Neural progenitor cell (in vitro differentiated cells): Measurements from ENCODE around the gene ATP6V0C. TPM values are rescaled to one million over a fixed set of nuclear protein-coding genes. Genes with fewer than 3 reads are reported as not detected.
A peak's percentile ranks its signal among the peaks of the same experiment; 100 is the strongest.

Source experiments
- DNase-seq: peaks from one replicate; pipeline ENCODE4 v3.0.0-alpha.2; 2016; ENCODE audit warnings: low spot score
- H2AFZ ChIP-seq: fragments of 200-600 bp; sonication (generic); replicated peaks from 2 replicates; pipeline ENCODE4 v1.6.1; 2016; ENCODE audit warnings: antibody characterized with exemption
- H3F3A ChIP-seq: fragments of 200-600 bp; sonication (generic); 2 replicates; pipeline ENCODE4 v1.6.1; 2016; ENCODE audit warnings: antibody characterized with exemption, low read depth
- H3K27ac ChIP-seq: fragments of 200-600 bp; sonication (generic); 2 replicates; pipeline ENCODE4 v1.5.1; 2016; ENCODE audit warnings: mild to moderate bottlenecking
- H3K27me3 ChIP-seq: fragments of 200-600 bp; sonication (generic); 2 replicates; pipeline ENCODE4 v1.6.1; 2016; ENCODE audit warnings: mild to moderate bottlenecking, moderate library complexity
- H3K36me3 ChIP-seq: fragments of 200-600 bp; sonication (generic); 2 replicates; pipeline ENCODE4 v1.5.1; 2016
- H3K4me1 ChIP-seq: fragments of 200-600 bp; sonication (generic); 2 replicates; pipeline ENCODE4 v1.6.1; 2016; ENCODE audit warnings: mixed run types
- H3K4me2 ChIP-seq: fragments of 200-600 bp; sonication (generic); 2 replicates; pipeline ENCODE4 v1.6.1; 2016
- H3K4me3 ChIP-seq: fragments of 200-600 bp; sonication (generic); 2 replicates; pipeline ENCODE4 v1.5.1; 2016
- H3K79me2 ChIP-seq: fragments of 200-600 bp; sonication (generic); 2 replicates; pipeline ENCODE4 v1.6.1; 2016; ENCODE audit warnings: low read depth
- H3K9ac ChIP-seq: fragments of 200-600 bp; sonication (generic); 2 replicates; pipeline ENCODE4 v1.6.1; 2016
- H3K9me3 ChIP-seq: fragments of 200-600 bp; sonication (generic); 2 replicates; pipeline ENCODE4 v1.5.1; 2016; ENCODE audit warnings: low read depth
- H4K20me1 ChIP-seq: fragments of 200-600 bp; sonication (generic); 2 replicates; pipeline ENCODE4 v1.6.1; 2016; ENCODE audit warnings: low read depth
- H3K27ac Mint-ChIP-seq: 3 replicates; pipeline ENCODE4 v1.8.0; 2021; ENCODE audit warnings: mixed read lengths
- H3K27me3 Mint-ChIP-seq: 2 replicates; pipeline ENCODE4 v1.8.0; 2022; ENCODE audit warnings: low read depth, mild to moderate bottlenecking, inconsistent platforms, moderate library complexity, mixed read lengths; ENCODE audit not compliant: insufficient read depth
- H3K36me3 Mint-ChIP-seq: 3 replicates; pipeline ENCODE4 v1.8.0; 2021; ENCODE audit warnings: mixed read lengths
- H3K4me1 Mint-ChIP-seq: 3 replicates; pipeline ENCODE4 v1.8.0; 2021; ENCODE audit warnings: mixed read lengths
- H3K4me3 Mint-ChIP-seq: 3 replicates; pipeline ENCODE4 v1.8.0; 2021; ENCODE audit warnings: mild to moderate bottlenecking, moderate library complexity, mixed read lengths
- H3K9me3 Mint-ChIP-seq: 3 replicates; pipeline ENCODE4 v1.8.0; 2020; ENCODE audit warnings: mixed read lengths
- CTCF ChIP-seq: fragments of 200-600 bp; sonication (generic); IDR thresholded peaks from 2 replicates; pipeline ENCODE4 v1.5.1; 2017; ENCODE audit warnings: antibody characterized with exemption, mild to moderate bottlenecking
- EZH2 ChIP-seq: fragments of 200-600 bp; sonication (generic); IDR thresholded peaks from 2 replicates; pipeline ENCODE4 v1.6.1; 2017; ENCODE audit warnings: antibody characterized with exemption, mild to moderate bottlenecking, moderate library complexity
- EZH2phosphoT487 ChIP-seq: fragments of 200-600 bp; sonication (generic); IDR thresholded peaks from 2 replicates; pipeline ENCODE4 v1.6.1; 2017; ENCODE audit warnings: antibody characterized with exemption
- total RNA-seq: library from RNA; depleted of rRNA; stranded (reverse); fragments of >200 nt; gene quantifications from 2 replicates; pipeline ENCODE4 v1.2.3, GENCODE V29; 2015; ENCODE audit warnings: low replicate concordance

The ATP6V0C gene
- total RNA-seq, 1 donor from 2014 or later: 11.6 TPM

DNA sequence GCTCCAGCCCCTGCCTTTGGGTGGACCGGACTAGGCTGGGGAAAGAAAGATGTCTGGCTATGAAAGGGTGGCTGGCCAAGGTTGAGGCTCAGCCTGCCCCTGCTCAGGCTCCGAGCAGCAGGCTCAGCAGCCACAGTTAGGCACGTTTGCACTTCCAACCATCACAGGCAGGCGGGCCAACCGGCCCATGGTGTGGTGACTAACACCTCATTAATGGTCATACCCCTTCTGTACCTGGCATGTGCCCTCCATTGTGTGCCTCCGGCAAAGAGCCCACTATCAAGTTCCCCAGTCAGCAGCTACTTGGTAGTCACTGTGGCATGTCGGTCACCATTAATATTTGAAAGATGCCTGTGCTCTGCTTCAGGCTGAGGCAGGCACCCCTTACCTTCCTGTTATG, 32.1 kb upstream of the ATP6V0C start:
- no peak overlapping the region for H3K27ac Mint-ChIP-seq
- H3K9me3 Mint-ChIP-seq: no peaks in the 10 kb centered on the region
- Histone ChIP-seq H3K36me3 (no peaks in the 10 kb centered on the region), H3K4me2 (no peak overlapping the region), H4K20me1 (peaks cover 44% of the 10 kb centered on the region), H3K9ac (no peak overlapping the region), H3K27me3 (peaks cover 5% of the 10 kb centered on the region), H3K79me2 (peaks cover 4% of the 10 kb centered on the region), H3F3A (no peaks in the 10 kb centered on the region), H3K27ac (no peak overlapping the region), H3K4me1 (no peaks in the 10 kb centered on the region), H3K4me3 (no peak overlapping the region), H2AFZ (no peak overlapping the region), H3K9me3 (no peaks in the 10 kb centered on the region)
- no peak for DNase-seq
- TF ChIP-seq EZH2phosphoT487: no peak
- TF ChIP-seq CTCF: no peak
- TF ChIP-seq EZH2: no peak
- peaks cover 25% of the 10 kb centered on the region for H3K4me1 Mint-ChIP-seq
- H3K27me3 Mint-ChIP-seq: peaks cover 2% of the 10 kb centered on the region
- no peaks in the 10 kb centered on the region for H3K36me3 Mint-ChIP-seq
- no peak overlapping the region for H3K4me3 Mint-ChIP-seq

DNA sequence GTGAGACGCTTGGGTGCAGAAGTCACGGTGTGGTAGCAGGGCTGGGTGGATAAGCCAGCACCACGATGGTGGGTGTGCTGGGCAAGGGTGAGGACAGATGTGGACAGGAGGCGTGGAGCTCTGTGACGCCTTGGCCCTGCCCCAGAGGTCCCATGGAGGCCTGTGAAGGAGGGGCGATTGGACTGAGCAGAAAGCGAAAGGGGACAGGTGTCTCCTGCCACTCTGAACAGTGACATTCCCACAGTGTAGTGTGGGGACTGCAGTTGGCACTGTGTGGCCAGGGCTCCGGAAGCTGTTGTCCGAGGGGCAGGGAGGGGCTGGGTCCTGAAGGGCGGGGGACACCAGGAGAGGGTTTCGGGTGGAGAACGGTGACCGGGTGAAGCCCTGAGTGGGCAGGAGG, 31.5 kb upstream of the ATP6V0C start:
- H3K9ac ChIP-seq: peak overlapping the region; percentile 32
- H3K4me3 Mint-ChIP-seq: no peak overlapping the region

GRCh38 chr16:2482708-2483534, 30.8 kb upstream of the ATP6V0C start:
- Mint-ChIP-seq H3K27ac (peak overlapping the region; percentile 46), H3K27me3 (peaks cover 6% of the 10 kb centered on the region)
- H3K27ac ChIP-seq: no peak overlapping the region

More for the DNA sequence above, 31.5 kb upstream of the ATP6V0C start:
- Histone ChIP-seq H3K4me2 (no peak overlapping the region), H3K79me2 (no peaks in the 10 kb centered on the region), H3F3A (no peaks in the 10 kb centered on the region), H3K36me3 (no peaks in the 10 kb centered on the region), H3K27ac (no peak overlapping the region), H4K20me1 (peaks cover 38% of the 10 kb centered on the region), H3K4me1 (no peaks in the 10 kb centered on the region), H3K27me3 (no peaks in the 10 kb centered on the region), H3K9me3 (no peaks in the 10 kb centered on the region), H2AFZ (no peak overlapping the region), H3K4me3 (no peak overlapping the region)
- Mint-ChIP-seq H3K9me3 (no peaks in the 10 kb centered on the region), H3K27me3 (peaks cover 5% of the 10 kb centered on the region), H3K4me1 (peaks cover 28% of the 10 kb centered on the region), H3K27ac (no peak overlapping the region), H3K36me3 (no peaks in the 10 kb centered on the region)
- DNase-seq: no peak
- TF ChIP-seq EZH2 (no peak), EZH2phosphoT487 (no peak), CTCF (no peak)

More at GRCh38 chr16:2482708-2483534, 30.8 kb upstream of the ATP6V0C start:
- no peaks in the 10 kb centered on the region for H3F3A ChIP-seq
- no peaks in the 10 kb centered on the region for H3K27me3 ChIP-seq
- DNase-seq: no peak
- no peaks in the 10 kb centered on the region for H3K9me3 ChIP-seq
- H3K4me1 ChIP-seq: no peaks in the 10 kb centered on the region
- Mint-ChIP-seq H3K36me3 (no peaks in the 10 kb centered on the region), H3K9me3 (no peaks in the 10 kb centered on the region), H3K4me1 (peaks cover 29% of the 10 kb centered on the region), H3K4me3 (peak overlapping the region; percentile 4)
- H3K36me3 ChIP-seq: no peaks in the 10 kb centered on the region
- H3K79me2 ChIP-seq: no peaks in the 10 kb centered on the region
- H2AFZ ChIP-seq: no peak overlapping the region
- H3K4me3 ChIP-seq: no peak overlapping the region
- TF ChIP-seq EZH2 (no peak), EZH2phosphoT487 (no peak), CTCF (no peak)
- H3K4me2 ChIP-seq: no peak overlapping the region
- H4K20me1 ChIP-seq: peaks cover 32% of the 10 kb centered on the region
- H3K9ac ChIP-seq: peak overlapping the region; percentile 32
